Fibroblast of lung (primary cell): ENCODE data around the gene PLXNA2. TPM values are rescaled to one million over a fixed set of nuclear protein-coding genes. Genes with fewer than 3 reads are reported as not detected.

Experiments
- DNase-seq, 2 donors: peaks; one replicate each; pipeline versions ENCODE4 v3.0.0 to v3.0.0-alpha.2; 2010; ENCODE audit warnings: low read depth in 2 of 2
- H2AFZ ChIP-seq: 2 replicates; pipeline ENCODE4 v1.5.1; 2012; ENCODE audit warnings: low read length, control low read depth, inconsistent platforms
- H3K27ac ChIP-seq: 2 replicates; pipeline ENCODE4 v1.5.1; 2011; ENCODE audit warnings: low read length, control low read depth; ENCODE audit not compliant: insufficient read depth
- H3K27me3 ChIP-seq: 2 replicates; pipeline ENCODE4 v1.5.1; 2011; ENCODE audit warnings: mild to moderate bottlenecking, low read length; ENCODE audit not compliant: control insufficient read depth, insufficient read depth
- H3K36me3 ChIP-seq: 2 replicates; pipeline ENCODE4 v1.5.1; 2011; ENCODE audit warnings: low read length; ENCODE audit not compliant: control insufficient read depth, insufficient read depth
- H3K4me1 ChIP-seq: 2 replicates; pipeline ENCODE4 v1.5.1; 2011; ENCODE audit warnings: low read length; ENCODE audit not compliant: control insufficient read depth, insufficient read depth; ENCODE audit errors: extremely low read depth
- H3K4me2 ChIP-seq: 2 replicates; pipeline ENCODE4 v1.5.1; 2011; ENCODE audit warnings: low read length, control low read depth; ENCODE audit not compliant: insufficient read depth; ENCODE audit errors: extremely low read depth
- H3K4me3 ChIP-seq, 4 experiments: fragments of 200-600 bp in 1 of 4; sonication (generic) in 1 of 4; replicated peaks in 1 of 4; 2 replicates each; pipeline ENCODE4 v1.5.1; 2011 to 2016; ENCODE audit warnings: low read length in 4 of 4, low read depth in 3 of 4, mild to moderate bottlenecking in 3 of 4, control low read depth in 2 of 4, inconsistent platforms in 1 of 4, mixed read lengths in 1 of 4; ENCODE audit not compliant: insufficient read depth in 1 of 4; ENCODE audit errors: control extremely low read depth in 1 of 4
- H3K79me2 ChIP-seq: 2 replicates; pipeline ENCODE4 v1.5.1; 2012; ENCODE audit warnings: mild to moderate bottlenecking, low read length, inconsistent platforms; ENCODE audit not compliant: control insufficient read depth, insufficient read depth
- H3K9ac ChIP-seq: 2 replicates; pipeline ENCODE4 v1.5.1; 2011; ENCODE audit warnings: mild to moderate bottlenecking, low read length, control low read depth; ENCODE audit not compliant: insufficient read depth
- H3K9me3 ChIP-seq: 2 replicates; pipeline ENCODE4 v1.5.1; 2012; ENCODE audit warnings: low read depth, low read length; ENCODE audit not compliant: control insufficient read depth, insufficient read depth
- H4K20me1 ChIP-seq: 2 replicates; pipeline ENCODE4 v1.5.1; 2011; ENCODE audit warnings: low read length; ENCODE audit not compliant: control insufficient read depth, insufficient read depth; ENCODE audit errors: extremely low read depth
- EZH2 ChIP-seq: IDR thresholded peaks from 2 replicates; pipeline ENCODE4 v1.5.1; 2012; ENCODE audit warnings: low read length, control low read depth, mild to moderate bottlenecking; ENCODE audit errors: missing control alignments
- polyA plus RNA-seq, 2 donors: library from polyadenylated mRNA; depleted of rRNA in 1 of 2; stranded (reverse) in 1 of 2; unstranded in 1 of 2; fragments of >200 nt; gene quantifications; 2 replicates each; pipeline ENCODE4 v1.2.1, GENCODE V29; 2011 to 2012; ENCODE audit warnings: missing spikeins in 1 of 2
- total RNA-seq: library from RNA; depleted of rRNA; stranded (reverse); fragments of >200 nt; gene quantifications from 2 replicates; pipeline ENCODE4 v1.2.1, GENCODE V29; 2014
- TF ChIP-seq, protein P1 (sequence below), 2 donors: IDR thresholded peaks in 1 of 2; conservative IDR thresholded peaks in 1 of 2; 1 replicate in 1 of 2; 2 replicates in 1 of 2; pipeline ENCODE4 v1.5.1; 2011 to 2012; ENCODE audit warnings: low read length in 2 of 2, control low read depth in 1 of 2, inconsistent platforms in 1 of 2, low read depth in 1 of 2, mild to moderate bottlenecking in 1 of 2

The PLXNA2 gene
- total and polyA plus RNA-seq, 2 donors (not counting 1 experiment from before 2014, with no cell fraction given): 0.43 to 2.0 TPM

DNA sequence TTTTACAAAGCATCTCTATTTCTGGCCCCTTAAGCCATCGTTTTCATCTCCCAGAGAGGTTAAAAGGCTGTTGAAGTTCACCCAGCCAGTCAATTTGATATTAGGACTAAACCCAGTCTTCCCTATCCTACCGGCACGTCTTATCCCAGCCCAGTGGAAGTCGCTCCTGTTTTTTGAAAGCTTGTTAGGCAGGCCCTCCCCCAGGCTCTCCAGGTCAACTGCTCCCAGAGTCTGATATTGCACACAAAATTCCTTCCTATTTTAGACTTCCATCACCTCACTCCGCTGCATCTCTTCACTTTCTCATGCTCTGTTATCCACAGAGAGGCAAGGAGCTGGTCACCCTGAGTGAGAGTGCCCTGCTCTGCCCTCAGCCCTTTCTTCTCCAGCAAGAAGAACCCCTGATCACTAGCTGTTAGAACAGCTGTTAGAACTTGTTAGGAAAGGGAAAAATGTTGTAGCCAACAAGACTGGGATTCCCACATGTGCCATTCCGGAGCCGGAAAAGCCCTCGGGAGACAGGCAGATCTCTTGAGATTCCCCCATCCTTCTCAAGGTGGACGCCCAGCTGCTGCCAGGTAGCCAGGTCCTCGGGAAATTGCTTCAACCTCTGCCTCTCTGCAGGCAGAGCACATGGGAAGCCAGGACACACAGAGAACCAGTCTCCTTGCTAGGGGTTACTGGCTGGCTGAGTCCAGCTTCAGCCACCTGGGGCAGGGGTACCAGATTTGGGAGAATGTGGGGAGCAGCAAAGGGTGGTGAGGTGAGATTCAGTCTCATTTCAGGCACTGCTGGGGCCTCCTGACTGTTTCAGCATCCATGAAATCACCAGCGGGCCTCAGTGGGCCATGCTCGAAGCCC, 25.7 kb downstream of the PLXNA2 start:
- Histone ChIP-seq H4K20me1 (no peaks in the 10 kb centered on the region), H3K36me3 (no peaks in the 10 kb centered on the region), H3K4me3 (no peak overlapping the region), H3K4me1 (peaks cover 15% of the 10 kb centered on the region), H3K4me2 (no peak overlapping the region), H3K27me3 (no peaks in the 10 kb centered on the region), H2AFZ (no peak overlapping the region), H3K9ac (no peak overlapping the region), H3K27ac (no peak overlapping the region), H3K79me2 (no peaks in the 10 kb centered on the region), H3K9me3 (no peaks in the 10 kb centered on the region)
- TF ChIP-seq, protein P1, sequence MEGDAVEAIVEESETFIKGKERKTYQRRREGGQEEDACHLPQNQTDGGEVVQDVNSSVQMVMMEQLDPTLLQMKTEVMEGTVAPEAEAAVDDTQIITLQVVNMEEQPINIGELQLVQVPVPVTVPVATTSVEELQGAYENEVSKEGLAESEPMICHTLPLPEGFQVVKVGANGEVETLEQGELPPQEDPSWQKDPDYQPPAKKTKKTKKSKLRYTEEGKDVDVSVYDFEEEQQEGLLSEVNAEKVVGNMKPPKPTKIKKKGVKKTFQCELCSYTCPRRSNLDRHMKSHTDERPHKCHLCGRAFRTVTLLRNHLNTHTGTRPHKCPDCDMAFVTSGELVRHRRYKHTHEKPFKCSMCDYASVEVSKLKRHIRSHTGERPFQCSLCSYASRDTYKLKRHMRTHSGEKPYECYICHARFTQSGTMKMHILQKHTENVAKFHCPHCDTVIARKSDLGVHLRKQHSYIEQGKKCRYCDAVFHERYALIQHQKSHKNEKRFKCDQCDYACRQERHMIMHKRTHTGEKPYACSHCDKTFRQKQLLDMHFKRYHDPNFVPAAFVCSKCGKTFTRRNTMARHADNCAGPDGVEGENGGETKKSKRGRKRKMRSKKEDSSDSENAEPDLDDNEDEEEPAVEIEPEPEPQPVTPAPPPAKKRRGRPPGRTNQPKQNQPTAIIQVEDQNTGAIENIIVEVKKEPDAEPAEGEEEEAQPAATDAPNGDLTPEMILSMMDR (conservative IDR thresholded peaks at IDR 0.05 in 1 of 2, IDR thresholded peaks at IDR 0.05 in 1 of 2; ENCODE audit: low read depth in 1 of 2, low read length in 2 of 2): no peak
- no peak for TF ChIP-seq EZH2
- DNase-seq: no peak

DNA sequence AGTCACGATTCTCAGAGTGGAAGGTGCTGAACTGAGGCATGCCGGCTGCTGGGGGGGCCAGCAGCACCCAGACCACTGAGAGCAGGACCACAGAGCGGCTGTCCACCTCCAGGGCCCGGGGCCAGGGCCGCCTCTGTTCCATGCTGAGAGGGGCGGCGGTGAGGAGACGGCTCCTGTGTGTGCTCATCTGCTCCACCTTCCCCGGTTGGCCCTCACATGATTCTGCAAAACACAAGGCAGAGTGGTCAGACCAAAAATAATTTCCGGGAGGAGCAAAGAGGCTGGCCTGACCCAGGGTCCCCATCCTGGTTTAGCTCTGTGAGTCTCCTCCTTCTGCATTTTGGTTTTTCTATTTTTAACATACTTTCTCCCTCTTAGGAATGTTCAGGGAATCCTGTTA, 26.4 kb downstream of the PLXNA2 start:
- Histone ChIP-seq H3K79me2 (no peaks in the 10 kb centered on the region), H3K36me3 (no peaks in the 10 kb centered on the region), H3K9me3 (no peaks in the 10 kb centered on the region), H3K27me3 (no peaks in the 10 kb centered on the region), H3K4me3 (no peak overlapping the region), H2AFZ (no peak overlapping the region), H3K27ac (no peak overlapping the region), H3K9ac (no peak overlapping the region), H4K20me1 (no peaks in the 10 kb centered on the region), H3K4me2 (no peak overlapping the region), H3K4me1 (peaks cover 10% of the 10 kb centered on the region)
- TF ChIP-seq EZH2: no peak
- TF ChIP-seq, protein P1 (conservative IDR thresholded peaks at IDR 0.05 in 1 of 2, IDR thresholded peaks at IDR 0.05 in 1 of 2; ENCODE audit: low read depth in 1 of 2, low read length in 2 of 2): no peak
- DNase-seq: no peak

DNA sequence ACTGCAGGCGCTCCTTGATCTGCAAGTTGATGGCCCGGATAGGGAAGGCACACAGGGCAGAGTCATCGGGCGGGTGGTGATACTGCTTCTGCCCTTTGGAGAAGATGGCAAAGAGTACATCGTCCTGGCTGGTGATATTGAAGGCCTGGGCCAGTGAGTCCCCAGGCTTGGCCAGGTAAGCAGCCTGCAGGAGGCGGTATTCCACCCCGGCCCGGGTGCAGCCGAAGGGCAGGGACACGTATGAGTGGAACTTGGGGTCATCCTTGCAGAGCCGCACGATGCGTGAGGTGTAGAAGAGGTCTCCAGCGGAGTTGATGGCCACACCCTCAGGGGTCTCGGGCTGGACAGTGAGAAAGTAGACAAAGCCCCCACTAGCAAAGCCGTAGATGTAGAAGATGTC, 27.4 kb downstream of the PLXNA2 start:
- H3K4me2 ChIP-seq: no peak overlapping the region
- no peak overlapping the region for H2AFZ ChIP-seq
- no peak overlapping the region for H3K4me3 ChIP-seq
- H4K20me1 ChIP-seq: no peaks in the 10 kb centered on the region
- H3K9ac ChIP-seq: no peak overlapping the region
- peaks cover 9% of the 10 kb centered on the region for H3K4me1 ChIP-seq
- H3K27ac ChIP-seq: no peak overlapping the region
- DNase-seq: no peak
- H3K36me3 ChIP-seq: no peaks in the 10 kb centered on the region
- TF ChIP-seq, protein P1 (conservative IDR thresholded peaks at IDR 0.05 in 1 of 2, IDR thresholded peaks at IDR 0.05 in 1 of 2; ENCODE audit: low read depth in 1 of 2, low read length in 2 of 2): no peak
- no peak for TF ChIP-seq EZH2
- H3K9me3 ChIP-seq: no peaks in the 10 kb centered on the region
- no peaks in the 10 kb centered on the region for H3K27me3 ChIP-seq
- no peaks in the 10 kb centered on the region for H3K79me2 ChIP-seq
